ENCODE data around the gene R3HDM1. TPM values are rescaled to one million over a fixed set of nuclear protein-coding genes. Genes with fewer than 3 reads are reported as not detected.

R3HDM1 gene
- total RNA-seq, 4 donors from 2014 or later: 24.0 to 40.4 (median 30.4) TPM

DNA sequence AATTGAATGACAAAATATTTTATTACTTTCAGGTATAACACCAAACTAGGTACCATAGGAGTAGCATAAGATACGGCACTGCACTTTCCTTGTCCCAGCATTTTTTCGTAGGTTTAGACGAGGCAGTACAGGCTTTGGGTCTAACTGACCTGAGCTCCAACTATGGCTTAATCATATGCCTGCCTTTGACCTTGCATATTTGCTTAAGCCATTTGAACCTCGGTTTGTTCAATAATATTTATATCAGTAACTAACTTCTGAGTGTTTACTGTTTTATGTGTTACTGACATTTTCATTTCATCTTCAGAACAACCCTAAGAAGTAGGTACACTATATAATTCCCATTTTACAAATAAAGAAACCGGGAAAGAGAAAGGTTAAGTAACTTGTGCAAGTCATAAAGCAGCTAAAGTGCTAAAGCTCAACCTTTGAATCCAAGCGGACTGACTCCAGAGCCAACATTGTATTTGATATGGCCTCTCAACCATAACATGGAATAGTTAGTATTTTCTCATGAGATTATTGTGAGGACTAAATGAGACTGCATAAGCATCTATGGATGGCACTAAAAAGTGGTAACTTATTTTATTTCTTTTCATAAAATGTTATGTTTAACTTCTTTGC, 104.0 kb downstream of the R3HDM1 start:
- intact Hi-C loops (cut with DNase I): no loop called here
- WGBS, 2 donors: 94 to 96% methylated on average over 6 of the region's 6 CpGs
- H3K27me3 ChIP-seq: no peaks in the 10 kb centered on the region

GRCh38 chr2:135636982-135637381, 105.7 kb downstream of the R3HDM1 start:
- H3K27ac ChIP-seq: no peak overlapping the region
- no peaks in the 10 kb centered on the region for H3K9me3 ChIP-seq
- H3K4me3 ChIP-seq (replicated peaks in 1 of 3): no peak overlapping the region
- H3K36me3 ChIP-seq: peaks cover 0 to 6% of the 10 kb centered on the region in 2 donors
- 100% methylated on average over 1 of the region's 1 CpG for WGBS, 2 donors
- no peak for TF ChIP-seq POLR2A (IDR thresholded peaks at IDR 0.05)
- TF ChIP-seq, protein P1, sequence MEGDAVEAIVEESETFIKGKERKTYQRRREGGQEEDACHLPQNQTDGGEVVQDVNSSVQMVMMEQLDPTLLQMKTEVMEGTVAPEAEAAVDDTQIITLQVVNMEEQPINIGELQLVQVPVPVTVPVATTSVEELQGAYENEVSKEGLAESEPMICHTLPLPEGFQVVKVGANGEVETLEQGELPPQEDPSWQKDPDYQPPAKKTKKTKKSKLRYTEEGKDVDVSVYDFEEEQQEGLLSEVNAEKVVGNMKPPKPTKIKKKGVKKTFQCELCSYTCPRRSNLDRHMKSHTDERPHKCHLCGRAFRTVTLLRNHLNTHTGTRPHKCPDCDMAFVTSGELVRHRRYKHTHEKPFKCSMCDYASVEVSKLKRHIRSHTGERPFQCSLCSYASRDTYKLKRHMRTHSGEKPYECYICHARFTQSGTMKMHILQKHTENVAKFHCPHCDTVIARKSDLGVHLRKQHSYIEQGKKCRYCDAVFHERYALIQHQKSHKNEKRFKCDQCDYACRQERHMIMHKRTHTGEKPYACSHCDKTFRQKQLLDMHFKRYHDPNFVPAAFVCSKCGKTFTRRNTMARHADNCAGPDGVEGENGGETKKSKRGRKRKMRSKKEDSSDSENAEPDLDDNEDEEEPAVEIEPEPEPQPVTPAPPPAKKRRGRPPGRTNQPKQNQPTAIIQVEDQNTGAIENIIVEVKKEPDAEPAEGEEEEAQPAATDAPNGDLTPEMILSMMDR (IDR thresholded peaks at IDR 0.05): no peak
- H3K27me3 ChIP-seq: no peaks in the 10 kb centered on the region
- intact Hi-C loops (cut with DNase I): no loop called here
- H3K4me1 ChIP-seq: no peaks in the 10 kb centered on the region
- DNase-seq: no peak

More for the DNA sequence above, 104.0 kb downstream of the R3HDM1 start:
- TF ChIP-seq POLR2A (IDR thresholded peaks at IDR 0.05): no peak
- TF ChIP-seq, protein P1 (IDR thresholded peaks at IDR 0.05): no peak
- no peaks in the 10 kb centered on the region for H3K9me3 ChIP-seq
- H3K4me1 ChIP-seq: no peaks in the 10 kb centered on the region
- peaks cover 0 to 6% of the 10 kb centered on the region in 2 donors for H3K36me3 ChIP-seq
- no peak for DNase-seq
- no peak overlapping the region for H3K4me3 ChIP-seq (replicated peaks in 1 of 3)
- no peak overlapping the region for H3K27ac ChIP-seq

GRCh38 chr2:135637456-135638087, 106.3 kb downstream of the R3HDM1 start:
- peaks cover 0 to 6% of the 10 kb centered on the region in 2 donors for H3K36me3 ChIP-seq
- intact Hi-C loops (cut with DNase I): no loop called here
- DNase-seq: no peak
- H3K9me3 ChIP-seq: no peaks in the 10 kb centered on the region
- WGBS, 2 donors: 92% methylated on average over 4 of the region's 4 CpGs
- no peaks in the 10 kb centered on the region for H3K4me1 ChIP-seq
- H3K4me3 ChIP-seq (replicated peaks in 1 of 3): no peak overlapping the region
- TF ChIP-seq, protein P1 (IDR thresholded peaks at IDR 0.05): no peak
- TF ChIP-seq POLR2A (IDR thresholded peaks at IDR 0.05): no peak
- no peak overlapping the region for H3K27ac ChIP-seq
- H3K27me3 ChIP-seq: no peaks in the 10 kb centered on the region

DNA sequence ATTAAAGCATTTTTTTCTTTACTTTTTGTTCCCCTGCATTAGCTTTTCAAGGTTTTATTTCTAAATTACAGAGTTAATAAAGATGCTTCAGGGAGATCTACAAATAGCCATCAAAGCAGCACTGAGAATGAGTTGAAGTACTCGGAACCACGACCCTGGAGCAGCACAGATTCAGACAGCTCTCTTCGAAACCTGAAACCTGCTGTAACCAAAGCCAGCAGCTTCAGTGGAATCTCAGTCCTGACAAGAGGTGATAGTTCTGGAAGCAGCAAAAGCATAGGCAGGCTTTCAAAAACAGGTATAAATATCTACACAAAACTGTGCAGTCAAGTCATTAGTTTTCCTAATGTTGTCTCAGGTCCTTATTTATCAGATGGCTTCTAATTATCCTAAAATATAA, 107.5 kb downstream of the R3HDM1 start:
- DNase-seq: no peak
- H3K4me1 ChIP-seq: no peaks in the 10 kb centered on the region
- no peak for TF ChIP-seq POLR2A (IDR thresholded peaks at IDR 0.05)
- TF ChIP-seq, protein P1 (IDR thresholded peaks at IDR 0.05): no peak
- H3K4me3 ChIP-seq (replicated peaks in 1 of 3): no peak overlapping the region
- intact Hi-C loops (cut with DNase I): no loop called here
- no peaks in the 10 kb centered on the region for H3K9me3 ChIP-seq
- 69 to 72% methylated on average over 3 of the region's 3 CpGs for WGBS, 2 donors
- H3K27me3 ChIP-seq: no peaks in the 10 kb centered on the region
- no peak overlapping the region for H3K27ac ChIP-seq
- peaks cover 0 to 6% of the 10 kb centered on the region in 2 donors for H3K36me3 ChIP-seq

All from thyroid gland (tissue), 4 donors.